Suppressor macrophage (primary cell): ENCODE results near the gene REEP5.
"Not testable (repeated sequence)": the region's sequence is repeated elsewhere in the genome, so short reads cannot be mapped to it uniquely, and the experiment has no call there.

Experiments used
- DNase-seq, 4 experiments: peaks; one replicate each; pipeline ENCODE4 v3.0.0-alpha.2; 2020 to 2022

REEP5 gene

GRCh38 chr5:112885001-112885400 lies 37.0 kb downstream of the REEP5 start:
- no peak for DNase-seq

DNA sequence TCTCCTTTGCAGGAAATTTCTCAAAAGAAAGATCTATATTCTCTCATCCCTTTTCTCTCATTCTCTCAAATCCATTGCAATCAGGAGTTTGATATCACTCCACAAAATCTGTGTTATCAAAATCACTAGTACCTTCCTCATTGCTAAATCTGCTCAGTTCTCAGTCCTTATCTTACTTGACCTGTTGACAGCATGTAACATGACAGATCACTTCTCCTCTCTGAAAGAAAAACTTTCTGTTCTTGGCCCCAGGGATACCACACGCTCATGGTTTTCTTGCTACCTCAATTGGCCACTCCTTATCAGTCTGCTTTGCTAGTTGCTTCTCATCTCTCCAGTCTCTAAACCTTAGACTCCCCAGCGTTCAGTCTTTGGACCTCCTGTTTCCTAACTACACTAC lies 38.8 kb downstream of the REEP5 start:
- no peak for DNase-seq

- DNase-seq, result no peak
Observed at GRCh38 chr5:112880219-112880964, 41.6 kb downstream of the REEP5 start.

- DNase-seq, result no peak
Observed at GRCh38 chr5:112878760-112879159, 43.3 kb downstream of the REEP5 start.

GRCh38 chr5:112878101-112878500 lies 43.9 kb downstream of the REEP5 start:
- DNase-seq, result no peak

DNA sequence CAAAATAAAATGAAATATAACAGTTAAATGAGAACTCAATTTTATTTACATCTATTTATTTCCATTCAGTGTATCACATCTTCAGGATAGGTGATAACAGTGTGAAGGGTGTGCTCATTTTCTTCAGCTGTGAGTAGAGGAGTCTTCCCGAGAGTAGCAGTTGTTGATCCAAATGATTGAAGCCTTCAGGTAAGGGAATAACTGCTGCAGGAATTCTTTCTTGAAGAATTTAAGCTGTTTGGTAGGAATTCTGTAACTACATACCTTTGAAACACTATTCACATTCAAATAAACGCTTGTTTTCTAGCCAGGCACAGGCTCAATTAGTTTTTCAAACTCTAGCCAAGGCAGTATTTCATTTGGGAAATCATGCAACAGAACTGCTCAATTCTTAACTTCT lies 45.7 kb downstream of the REEP5 start:
- no peak for DNase-seq

GRCh38 chr5:112870966-112871365 lies 51.1 kb downstream of the REEP5 start:
- DNase-seq, result no peak

- no peak for DNase-seq
Observed at GRCh38 chr5:112869948-112870347, 52.1 kb downstream of the REEP5 start.

- DNase-seq, result no peak
Observed at GRCh38 chr5:112867411-112867810, 54.6 kb downstream of the REEP5 start.

DNA sequence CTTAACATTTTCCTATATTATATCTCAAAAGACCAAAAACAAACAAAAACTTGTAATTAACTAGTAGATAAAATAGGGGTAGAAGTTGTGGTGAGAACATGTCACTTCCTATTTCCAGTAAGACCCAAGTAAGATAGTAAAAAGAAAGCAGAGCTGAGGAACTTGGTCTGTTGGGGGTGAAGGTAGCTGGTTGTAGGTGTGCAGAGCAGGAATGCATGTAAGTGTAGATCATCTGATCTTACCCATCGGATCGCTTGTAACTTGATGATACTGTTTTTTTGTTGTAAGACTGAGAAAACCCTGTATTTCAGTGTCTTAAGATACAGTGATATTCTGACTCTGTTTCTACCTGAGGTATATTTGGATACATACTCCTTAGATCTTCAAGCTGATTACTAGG lies 55.3 kb downstream of the REEP5 start:
- no peak for DNase-seq

- no peak for DNase-seq
Observed at GRCh38 chr5:112865128-112865527, 56.9 kb downstream of the REEP5 start.

- no peak for DNase-seq
Observed at GRCh38 chr5:112863549-112863948, 58.5 kb downstream of the REEP5 start.

DNA sequence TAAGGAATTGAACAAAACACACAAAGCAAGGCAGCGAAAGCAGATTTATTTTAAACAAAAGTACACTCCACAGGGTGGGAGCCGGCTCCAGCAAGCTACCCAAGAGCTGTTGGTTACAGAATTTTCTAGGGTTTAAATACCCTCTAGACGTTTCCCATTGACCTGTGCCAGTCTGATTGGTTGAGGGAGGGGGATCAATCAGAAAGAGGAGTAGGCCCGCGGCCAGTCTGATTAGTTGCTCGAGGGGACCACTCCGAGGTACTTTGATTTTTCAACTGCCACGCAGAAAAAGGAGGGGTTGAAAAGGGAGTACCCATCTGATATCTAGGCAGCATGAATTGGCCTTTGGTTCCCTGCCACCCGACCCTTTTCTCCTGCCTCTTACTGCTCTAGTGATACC lies 59.9 kb downstream of the REEP5 start:
- no peak for DNase-seq

- DNase-seq, result no peak
Observed at GRCh38 chr5:112861638-112861985, 60.4 kb downstream of the REEP5 start.

- DNase-seq, result peak; percentile 97 to 99 (median 98)
Observed at GRCh38 chr5:112860929-112861637, 60.9 kb downstream of the REEP5 start, which contains the start of gene SRP19. Gene SRP19, plus strand, starts transcription at chr5:112861287. Its CDS starts 90 bp downstream, at chr5:112861377.

- not testable (repeated sequence) for DNase-seq
Observed at GRCh38 chr5:112860571-112860928, 61.5 kb downstream of the REEP5 start.

DNA sequence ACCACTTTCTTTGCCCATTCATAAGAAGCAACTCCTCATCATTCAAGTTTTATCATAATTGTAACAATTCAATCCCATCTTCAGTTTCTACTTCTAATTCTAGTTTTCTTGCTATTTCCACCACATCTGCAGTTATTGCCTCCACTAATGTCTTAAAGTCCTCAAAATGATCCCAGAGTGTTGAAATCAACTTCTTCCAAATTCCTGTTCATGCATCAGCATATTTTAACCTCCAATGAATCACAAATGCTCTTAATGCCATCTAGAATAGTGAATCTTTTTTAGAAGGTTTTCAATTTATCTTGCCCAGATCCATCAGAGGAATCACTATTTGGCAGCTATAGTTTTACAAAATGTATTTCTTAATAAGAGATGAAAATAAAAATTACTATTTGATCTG lies 64.2 kb downstream of the REEP5 start:
- no peak for DNase-seq

DNA sequence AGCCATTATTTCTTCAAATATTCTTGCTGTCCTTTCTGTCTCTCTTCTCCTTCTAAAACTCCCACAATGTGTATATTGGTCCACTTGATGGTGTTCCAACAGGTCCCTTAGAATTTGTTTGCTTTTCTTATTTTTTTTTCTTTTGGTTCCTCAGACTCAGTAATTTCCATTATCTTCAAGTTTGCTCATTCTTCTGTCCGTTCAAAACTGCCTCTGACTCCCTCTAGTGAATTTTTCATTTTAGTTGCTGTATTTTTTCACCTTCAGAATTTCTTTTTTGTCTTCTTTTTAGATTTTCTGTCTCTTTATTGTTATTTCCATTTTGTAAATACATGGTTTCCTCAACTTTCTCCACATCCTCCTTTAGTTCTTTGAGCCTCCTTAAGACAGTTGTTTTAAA lies 67.4 kb downstream of the REEP5 start:
- DNase-seq, result no peak

DNA sequence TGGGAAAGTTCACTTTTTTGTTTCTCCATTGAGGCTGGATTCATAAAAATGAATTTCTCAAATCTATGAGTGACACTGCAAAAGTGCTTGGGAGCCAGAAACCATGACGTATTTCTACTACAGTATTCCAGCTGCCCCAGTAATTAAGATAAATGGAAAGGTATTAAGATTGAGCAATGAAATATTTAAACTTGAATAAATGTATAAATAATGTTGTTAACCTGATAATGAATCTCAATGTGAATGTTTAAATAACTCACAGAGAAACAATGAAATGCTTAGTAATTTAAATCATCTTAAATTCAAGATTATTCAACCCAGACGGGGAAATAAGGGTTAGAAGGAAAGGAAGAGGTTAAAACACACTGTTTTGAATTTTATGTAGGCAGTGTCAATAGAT lies 72.1 kb downstream of the REEP5 start:
- no peak for DNase-seq

DNA sequence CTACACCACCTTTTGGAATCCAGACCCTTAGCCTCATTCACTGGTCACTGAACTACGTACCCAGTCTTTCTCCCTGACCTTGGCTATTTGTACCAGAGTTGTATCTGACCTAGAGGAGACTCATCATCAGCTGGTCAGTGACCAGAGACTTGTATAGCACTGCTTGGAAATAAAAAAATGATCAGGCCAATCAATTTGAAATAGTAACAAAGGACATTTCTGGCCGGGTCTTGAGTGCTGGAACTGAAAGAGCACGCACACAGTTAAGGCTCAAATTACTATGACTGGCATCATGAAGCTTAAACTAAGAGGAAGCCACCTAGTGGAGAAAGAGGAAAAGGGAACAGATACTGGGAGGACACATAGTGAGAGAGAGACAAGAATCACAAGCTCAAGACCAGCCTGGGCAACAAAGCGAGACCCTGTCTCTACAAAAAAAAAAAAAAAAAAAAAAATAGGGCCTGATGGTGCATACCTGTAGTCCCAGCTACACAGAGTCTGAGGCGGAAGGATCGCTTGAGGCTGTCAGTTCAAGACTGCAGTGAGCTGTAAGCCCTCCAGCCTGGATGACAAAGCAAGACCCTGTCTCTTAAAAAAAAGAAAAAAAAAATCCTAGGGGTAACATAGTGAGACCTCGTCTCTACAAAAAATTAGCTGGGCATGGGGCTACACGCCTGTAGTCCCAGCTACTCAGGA lies 73.8 kb downstream of the REEP5 start:
- DNase-seq, result peak; percentile 42 to 81 (median 66)

DNA sequence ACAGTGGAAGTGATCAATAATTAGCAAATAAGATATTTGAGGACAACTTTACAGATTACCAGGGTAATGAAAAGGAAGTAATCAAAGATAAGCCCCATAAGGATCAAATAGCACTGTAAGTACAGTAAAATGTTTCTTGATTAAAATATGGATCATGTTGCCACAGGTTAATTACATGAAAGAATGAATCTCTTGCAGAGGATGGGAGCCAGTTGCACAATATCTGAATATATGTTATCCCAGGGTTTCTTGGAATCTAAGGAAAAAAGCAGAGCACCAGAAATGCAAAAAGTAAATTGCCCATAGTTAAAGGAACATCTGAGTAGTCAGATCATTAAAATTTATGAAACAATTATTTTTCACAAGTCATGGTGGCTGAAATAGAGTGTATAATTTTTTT lies 74.7 kb downstream of the REEP5 start:
- no peak for DNase-seq

DNA sequence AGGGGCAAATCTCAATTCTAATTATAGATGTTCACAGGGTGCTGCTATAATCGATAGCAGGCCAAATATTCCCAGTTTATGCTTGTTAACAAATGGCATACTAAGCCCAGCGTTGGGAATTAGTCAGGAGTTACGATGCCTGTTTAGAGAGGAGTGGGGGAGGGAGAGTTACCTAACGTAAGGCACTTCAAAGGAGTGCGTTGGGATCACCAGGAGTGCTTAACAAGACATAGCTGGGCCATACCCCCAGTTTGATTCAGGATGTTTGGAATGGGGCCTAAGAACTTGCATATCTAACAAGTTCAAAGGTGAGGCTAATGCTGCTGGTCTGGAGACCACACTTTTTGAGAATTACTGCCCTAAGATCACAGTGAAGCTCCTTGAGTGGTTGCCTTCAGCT lies 75.5 kb downstream of the REEP5 start:
- DNase-seq, result no peak

GRCh38 chr5:112844489-112844888 lies 77.5 kb downstream of the REEP5 start:
- no peak for DNase-seq

DNA sequence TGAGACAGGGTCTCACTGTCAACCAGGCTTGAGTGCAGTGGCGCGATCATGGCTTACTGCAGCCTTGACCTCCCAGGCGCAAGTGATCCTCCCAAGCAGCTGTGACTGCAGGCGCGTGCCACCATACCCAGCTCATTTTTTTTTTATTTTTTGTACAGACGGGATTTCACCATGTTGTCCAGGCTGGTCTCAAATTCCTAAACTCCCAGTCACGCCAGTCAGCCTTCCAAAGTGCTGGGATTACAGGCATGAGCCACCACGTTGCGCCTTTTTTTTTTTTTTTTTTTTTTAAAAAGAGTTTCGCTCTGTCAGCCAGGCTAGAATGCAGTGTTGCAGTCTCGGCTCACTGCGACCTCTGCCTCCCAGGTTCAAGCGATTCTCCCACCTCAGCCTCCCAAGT lies 88.1 kb downstream of the REEP5 start:
- DNase-seq, result no peak
